HG02970 (cell line): Measurements from ENCODE around the gene SLC25A25.

Experiments used
- ATAC-seq: cut with Tn5 transposase; IDR thresholded peaks from one replicate; pipeline ENCODE4 v1.9.1; 2021; ENCODE audit warnings: mild to moderate bottlenecking, moderate library complexity, moderate number of reproducible peaks; ENCODE audit not compliant: unreplicated experiment, low FRiP score

SLC25A25 gene

GRCh38 chr9:128049843-128050242, 18.2 kb upstream of the SLC25A25 start:
- no peak for ATAC-seq

GRCh38 chr9:128051932-128052709, 15.9 kb upstream of the SLC25A25 start:
- ATAC-seq: no peak

GRCh38 chr9:128053560-128053959, 14.5 kb upstream of the SLC25A25 start:
- no peak for ATAC-seq

GRCh38 chr9:128054087-128054486, 13.9 kb upstream of the SLC25A25 start:
- no peak for ATAC-seq

- ATAC-seq: no peak
Measured at GRCh38 chr9:128055344-128056040, 12.5 kb upstream of the SLC25A25 start.

GRCh38 chr9:128056086-128056485, 11.9 kb upstream of the SLC25A25 start:
- no peak for ATAC-seq

GRCh38 chr9:128056887-128057723, 10.9 kb upstream of the SLC25A25 start:
- ATAC-seq: no peak

GRCh38 chr9:128057724-128058409, 10.2 kb upstream of the SLC25A25 start:
- ATAC-seq: no peak

- ATAC-seq: no peak
Measured at GRCh38 chr9:128059365-128059983, 8.6 kb upstream of the SLC25A25 start.

GRCh38 chr9:128061275-128061960, 6.6 kb upstream of the SLC25A25 start:
- no peak for ATAC-seq

- no peak for ATAC-seq
Measured at GRCh38 chr9:128062279-128062678, 5.8 kb upstream of the SLC25A25 start.

- ATAC-seq: no peak
Measured at GRCh38 chr9:128062846-128063831, 4.9 kb upstream of the SLC25A25 start.

GRCh38 chr9:128065907-128066712, 1.9 kb upstream of the SLC25A25 start:
- no peak for ATAC-seq

- peak; percentile 57 for ATAC-seq
Measured at GRCh38 chr9:128066713-128067644, 1.1 kb upstream of the SLC25A25 start, which contains the start of gene NAIF1. Gene NAIF1, minus strand, starts transcription at chr9:128067320. Its CDS starts 219 bp downstream, at chr9:128067101.

- peak; percentile 1 for ATAC-seq
Measured at GRCh38 chr9:128068386-128069205, 564 bp downstream of the SLC25A25 start.
